ENCODE data around the gene DLG5.

Gene DLG5

DNA sequence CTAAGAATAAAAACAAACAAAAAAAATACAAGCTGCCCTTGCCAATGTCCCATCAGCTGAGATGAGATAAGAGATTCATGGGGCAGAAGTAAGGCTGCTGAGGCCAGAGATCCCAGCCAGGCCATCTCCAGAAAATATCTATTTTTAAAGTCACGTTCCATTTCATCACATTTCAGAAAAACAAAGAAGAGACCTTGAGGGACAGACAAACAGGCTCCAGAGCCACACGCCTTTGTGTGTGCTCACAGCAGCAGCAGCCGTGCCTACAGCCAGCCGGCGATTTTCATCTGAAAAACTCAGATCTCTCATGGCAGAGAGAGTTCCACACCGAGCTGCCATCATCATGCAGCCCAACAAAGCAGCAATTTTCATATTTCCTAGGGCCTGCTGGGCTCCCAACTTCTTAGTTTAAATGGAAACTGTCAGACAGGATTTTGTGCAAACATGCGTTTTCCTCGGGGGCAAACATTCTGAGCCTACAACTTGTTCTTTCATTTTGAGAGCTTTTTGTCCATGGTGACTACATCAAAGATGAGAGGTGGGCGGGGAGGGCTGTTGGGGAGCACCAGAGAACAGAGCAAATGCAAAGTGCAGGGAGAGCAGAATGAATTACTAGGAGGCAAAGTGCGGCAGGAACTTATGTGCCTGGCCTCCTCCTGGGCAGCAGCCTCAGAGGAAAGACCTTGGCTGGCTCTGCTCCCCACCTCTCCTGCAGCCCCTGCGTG, 38.8 kb downstream of the DLG5 start:
- no peak for DNase-seq

DNA sequence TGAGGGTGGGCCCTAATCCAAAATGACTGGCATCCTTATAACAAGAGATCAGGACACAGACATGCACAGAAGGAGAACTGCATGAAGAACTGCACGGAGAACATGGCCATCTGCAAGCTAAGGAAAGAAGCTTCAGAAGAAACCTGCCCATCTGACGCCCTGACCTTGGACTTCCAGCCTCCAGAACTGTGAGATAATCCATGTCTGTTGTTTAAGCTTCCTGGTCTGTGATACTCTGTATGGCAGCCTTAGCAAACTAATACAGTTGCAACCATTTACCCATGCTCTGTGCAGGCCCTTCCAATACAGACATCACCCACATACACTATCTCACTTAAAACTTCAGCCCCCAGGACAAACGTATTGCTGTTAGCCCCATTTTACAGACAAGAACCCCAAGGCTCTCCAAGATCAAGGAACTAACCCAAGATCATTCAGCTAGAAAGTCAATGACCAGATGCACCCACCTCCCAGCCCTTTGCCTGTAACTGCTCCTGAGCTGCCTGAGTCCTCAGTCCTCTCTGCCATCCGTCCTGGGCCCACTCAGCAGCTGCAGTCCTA, 39.7 kb downstream of the DLG5 start:
- no peak for DNase-seq

- no peak for DNase-seq
Measured at GRCh38 chr10:77884181-77884580, 42.4 kb downstream of the DLG5 start.

- no peak for DNase-seq
Measured at GRCh38 chr10:77881636-77882035, 44.9 kb downstream of the DLG5 start.

DNA sequence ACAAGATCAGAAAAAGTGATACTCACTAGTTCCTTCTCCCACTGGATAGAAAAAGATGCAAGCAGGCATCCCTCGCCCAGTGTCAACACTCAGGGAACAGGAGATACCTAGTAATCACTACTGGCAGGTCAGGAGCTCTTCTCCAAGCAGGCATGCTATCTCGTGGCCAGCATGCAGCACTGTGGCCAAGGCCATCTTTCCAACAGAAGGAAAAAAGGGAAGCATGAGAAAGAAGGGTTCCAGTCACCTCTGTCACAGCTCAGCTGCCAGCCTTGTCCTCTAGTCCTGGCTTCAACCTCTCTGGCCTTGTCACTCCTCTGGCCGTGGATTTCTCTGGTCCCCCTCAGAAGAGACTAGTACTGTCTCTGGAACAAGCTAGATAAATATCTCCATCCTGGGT, 45.3 kb downstream of the DLG5 start:
- DNase-seq: no peak

DNA sequence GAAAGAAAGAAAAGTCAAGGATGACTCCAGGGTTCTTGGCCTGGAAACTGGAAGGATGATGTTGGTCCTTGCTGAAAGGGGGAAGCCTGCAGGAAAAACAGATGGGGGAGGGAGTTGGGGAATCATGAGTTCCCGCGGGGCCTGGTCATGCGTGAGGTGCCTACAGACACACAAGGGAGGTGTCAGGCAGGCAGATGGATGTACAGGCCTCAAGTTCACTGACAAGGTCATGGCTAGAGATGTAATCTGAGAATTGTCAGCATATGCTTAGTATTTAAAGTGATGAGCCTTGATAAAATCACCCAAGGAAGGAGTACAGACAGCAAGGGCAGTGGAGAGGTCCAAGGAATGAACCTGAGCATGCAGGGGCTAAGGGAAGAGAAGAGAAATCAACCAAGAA, 46.8 kb downstream of the DLG5 start:
- DNase-seq: no peak

GRCh38 chr10:77879065-77879464, 47.5 kb downstream of the DLG5 start:
- no peak for DNase-seq

DNA sequence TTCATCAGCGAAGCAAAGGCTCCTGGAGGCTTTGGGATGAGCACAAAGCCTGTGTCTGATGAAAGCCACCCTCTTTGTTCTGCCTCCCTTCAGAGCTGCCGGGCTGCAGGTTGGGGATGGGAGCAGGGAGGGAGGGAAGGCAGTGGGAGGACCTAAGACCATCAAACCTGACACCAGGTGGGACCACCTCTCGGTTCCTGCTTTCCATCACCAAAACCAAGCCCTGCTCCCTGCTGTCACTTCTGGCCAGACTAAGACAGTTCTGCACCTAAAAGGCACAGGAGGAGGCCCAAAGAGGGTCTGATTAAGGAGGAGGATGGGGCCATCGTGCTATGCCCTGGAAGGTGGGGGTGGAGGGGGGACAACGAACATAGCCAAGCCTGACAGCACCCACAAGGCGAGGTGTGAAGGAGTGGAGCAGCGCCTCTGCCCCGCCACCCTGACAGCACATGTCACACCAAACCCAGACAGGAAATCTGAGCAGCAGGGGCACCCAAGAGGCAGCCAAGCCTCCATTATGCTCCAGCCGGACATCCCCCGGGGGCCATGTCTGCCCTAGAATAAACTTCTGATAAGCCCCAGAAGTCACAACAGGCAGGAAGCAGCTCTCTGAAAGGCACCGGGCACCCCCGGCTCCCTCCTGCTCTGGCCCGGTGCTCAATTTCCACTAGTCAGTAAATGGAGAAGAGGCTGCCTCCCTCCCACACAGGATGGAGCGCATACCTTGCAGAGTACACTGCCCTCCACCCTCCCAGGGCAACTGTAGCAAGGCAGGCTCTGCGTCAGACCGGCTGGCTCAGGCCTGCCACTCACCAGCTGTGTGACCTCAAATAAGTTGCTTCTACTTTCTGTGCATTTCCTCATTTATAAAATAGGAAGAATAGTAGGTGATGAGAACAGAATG, 48.9 kb downstream of the DLG5 start:
- DNase-seq: no peak

DNA sequence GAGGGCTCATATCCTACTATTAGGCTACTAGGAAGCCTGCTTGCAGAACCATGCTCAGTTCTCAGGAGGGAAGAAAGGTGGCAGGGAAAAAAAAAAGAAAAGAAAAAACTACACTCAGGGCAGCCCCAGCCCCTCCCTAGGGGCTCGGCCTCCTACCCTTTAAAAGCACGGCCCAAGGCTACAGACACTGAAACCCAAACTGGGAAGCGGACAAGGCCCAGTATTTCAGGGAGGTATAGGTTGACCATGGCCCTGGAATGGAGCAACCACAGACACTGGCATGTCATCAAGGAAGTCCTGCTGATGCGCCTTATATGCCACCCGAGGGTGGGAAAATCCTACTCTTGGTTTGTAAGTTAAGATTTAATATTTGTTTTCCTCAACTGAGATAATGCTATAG, 50.8 kb downstream of the DLG5 start:
- DNase-seq: no peak

- no peak for DNase-seq
Measured at GRCh38 chr10:77874872-77875271, 51.7 kb downstream of the DLG5 start.

DNA sequence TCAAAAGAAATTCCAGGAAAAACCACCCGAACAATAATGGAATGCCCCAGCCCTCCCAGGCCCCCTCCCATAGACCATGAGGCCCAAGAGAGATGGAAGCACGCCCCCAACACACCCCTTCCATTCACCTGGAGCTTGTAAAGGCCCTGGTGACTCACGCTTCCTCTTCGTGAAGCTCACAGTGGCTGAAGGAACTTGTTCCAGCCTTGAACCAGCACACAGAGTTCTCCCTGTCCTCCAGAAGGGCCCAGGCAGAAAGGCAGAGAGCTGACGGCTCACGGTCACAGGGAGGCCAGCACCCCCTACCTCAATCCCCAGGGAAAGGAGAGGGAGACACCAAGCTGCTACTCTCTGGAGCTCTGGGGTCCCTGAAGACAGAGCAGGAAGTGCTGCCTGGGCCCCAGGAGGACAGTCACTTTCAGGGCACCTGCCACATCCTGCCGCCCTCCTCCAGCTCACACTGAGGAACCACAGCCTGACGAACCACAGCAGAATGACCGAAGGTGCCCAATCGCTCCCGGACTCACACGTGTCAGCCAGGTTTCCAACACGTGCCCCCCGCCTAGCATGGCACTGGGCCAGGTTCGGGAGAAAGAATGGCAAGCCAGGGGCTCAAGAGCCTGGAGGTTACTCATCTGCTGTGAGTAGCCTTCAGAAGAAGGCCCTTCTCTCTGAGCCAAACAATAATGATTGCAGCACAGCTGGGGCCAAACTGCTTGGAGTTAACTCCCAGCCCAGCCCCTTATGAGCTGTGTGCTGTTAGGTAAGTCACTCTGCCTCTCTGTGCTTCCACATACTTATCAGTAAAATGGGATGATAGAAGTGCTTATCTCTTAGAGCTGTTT, 52.8 kb downstream of the DLG5 start:
- no peak for DNase-seq

DNA sequence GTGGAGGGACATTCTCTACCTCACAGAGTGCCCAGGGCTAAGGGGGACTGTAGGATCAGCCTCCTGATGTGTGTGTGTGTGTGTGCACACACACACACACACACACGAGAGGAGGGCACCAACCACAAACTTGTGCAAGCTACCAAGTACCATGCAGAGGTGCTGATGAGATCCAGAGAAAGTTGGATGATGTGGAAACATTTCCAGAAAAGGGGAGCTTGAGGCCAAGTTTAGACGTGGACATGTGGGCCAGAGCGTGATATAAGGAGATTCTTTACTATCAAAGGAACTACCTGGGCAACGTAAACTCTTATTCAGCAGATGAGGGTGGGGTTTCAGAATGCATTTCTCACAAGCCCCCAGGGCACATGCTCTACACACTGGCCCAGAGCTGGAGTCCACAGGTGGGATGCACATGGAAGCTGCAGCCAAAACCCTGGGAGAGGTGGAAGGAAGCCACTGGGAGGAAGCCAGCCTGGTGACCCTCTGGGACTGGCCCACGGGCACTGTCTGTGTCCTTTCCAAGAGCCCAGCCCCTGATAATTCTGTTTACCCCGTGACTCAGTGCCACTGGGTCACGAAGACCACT, 53.5 kb downstream of the DLG5 start:
- no peak for DNase-seq

DNA sequence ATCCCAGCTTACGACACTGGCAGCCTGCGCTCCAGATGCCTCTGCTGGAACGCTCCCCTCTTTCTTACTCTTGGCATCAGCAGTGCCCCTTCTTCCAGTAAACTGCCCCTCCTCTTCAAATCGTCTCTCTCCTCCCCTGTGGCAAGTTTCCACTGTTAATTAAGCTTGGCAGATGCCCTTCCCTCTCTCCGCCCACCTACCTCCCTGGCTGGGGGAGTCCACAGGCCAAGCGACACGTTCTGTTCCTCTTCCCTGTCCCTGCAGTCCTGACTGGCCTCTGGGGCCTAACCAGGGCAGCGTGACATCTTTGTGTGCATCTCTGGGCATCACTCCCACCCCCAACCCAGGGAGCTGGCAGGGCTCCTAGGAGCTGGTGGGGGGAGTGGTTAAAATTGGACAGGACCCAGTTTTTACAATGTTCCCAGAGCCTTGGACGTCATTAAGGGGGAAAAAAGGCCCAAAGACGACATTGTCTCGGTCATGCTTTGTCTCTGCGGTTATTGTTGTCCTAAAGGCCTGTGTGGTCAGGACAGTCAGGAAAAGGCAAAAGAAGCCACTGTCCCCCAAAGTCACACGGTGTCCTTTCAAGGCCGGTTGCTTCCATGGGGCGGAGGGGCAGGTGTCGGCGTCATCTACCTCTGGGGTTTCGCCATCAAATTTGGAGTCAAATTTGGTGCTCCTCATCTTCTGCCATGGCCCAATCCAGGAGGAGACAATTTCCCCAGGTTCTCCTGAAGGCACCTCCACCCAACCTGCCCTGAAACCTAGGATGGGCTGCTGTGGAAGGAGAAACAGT, 54.2 kb downstream of the DLG5 start:
- DNase-seq: peak; percentile 91

DNA sequence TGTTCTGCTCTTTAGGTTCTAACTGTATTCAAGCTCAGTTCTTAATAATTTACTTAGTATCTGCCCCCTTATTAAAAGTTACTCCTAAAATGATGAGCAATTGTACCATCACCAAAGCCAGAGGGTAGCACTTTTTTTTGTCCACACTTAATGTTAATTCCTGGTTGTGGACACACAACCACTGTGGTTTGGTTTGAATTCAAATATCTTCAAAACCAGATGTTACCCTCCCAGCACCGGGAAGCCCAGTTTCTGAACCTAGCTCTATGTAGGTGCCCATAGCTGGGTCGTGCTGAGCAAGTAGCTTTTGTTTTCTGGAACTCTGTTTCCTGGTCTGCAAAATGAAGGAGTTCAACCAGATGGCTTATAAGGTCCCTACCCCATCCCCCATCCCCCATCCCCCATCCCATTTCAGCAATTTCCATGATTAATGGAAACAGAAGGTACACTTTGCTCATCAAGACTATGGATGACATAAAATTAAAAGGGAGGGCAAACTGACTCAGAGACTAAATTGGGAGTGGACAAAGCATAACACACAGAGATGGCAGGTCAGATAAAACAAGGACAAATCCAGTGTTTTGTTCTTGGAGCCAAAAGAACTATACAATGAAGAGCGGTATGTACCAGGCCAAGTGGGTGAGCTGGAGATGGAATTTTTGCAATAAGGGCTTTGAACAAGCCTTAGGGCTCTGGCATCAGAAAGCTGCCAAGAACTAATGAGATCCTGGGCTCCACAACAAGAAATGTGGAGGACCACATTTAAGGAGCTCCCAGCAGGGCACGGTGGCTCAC, 56.7 kb downstream of the DLG5 start:
- no peak for DNase-seq

GRCh38 chr10:77868523-77868922, 58.0 kb downstream of the DLG5 start:
- DNase-seq: no peak

DNA sequence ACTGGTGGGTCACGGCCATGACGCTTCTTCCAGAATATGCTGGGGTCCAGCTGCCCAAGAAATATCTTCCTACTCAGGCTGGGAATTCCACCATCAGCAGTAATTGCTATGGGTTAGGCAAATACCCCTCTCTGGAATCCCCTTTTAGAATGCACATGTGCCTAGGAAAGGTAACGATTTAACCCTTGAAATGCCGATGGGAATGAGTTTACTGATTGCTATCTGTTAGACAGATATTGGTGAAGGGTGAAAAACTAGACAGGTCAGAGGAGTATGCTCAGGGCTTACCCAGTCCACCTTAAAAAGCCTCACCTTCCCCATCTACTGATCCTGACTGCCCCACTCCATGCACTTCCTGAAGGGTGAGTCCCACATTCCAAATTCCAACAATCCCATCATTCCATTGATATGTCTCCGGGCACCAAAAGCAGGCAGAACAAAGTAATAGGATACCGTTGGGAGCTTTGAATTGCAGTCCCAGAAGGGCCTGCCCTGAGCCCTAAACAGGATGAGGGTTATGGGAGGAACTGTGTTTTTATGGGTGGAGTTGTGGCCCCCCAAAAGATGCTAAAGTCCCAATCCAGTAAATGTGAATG, 59.3 kb downstream of the DLG5 start:
- no peak for DNase-seq

DNA sequence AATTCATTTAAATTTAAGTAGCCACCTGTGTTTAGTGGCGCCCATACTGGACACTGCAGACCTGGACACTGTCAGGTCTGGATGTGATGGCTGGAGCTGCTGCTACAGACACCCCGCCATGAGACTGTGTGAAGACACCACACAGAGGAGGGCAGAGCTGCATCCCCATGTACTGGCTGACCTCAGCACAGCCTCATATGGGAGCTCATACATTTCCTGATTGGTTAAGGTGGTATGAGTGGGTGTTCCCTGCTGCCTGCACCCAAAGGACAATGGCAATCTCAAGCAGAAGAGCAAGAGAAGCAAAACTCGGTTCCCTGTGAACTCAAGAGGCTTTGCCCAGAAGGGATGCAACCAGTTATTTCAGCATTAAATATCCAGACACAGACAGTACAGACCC, 60.0 kb downstream of the DLG5 start:
- DNase-seq: no peak

DNA sequence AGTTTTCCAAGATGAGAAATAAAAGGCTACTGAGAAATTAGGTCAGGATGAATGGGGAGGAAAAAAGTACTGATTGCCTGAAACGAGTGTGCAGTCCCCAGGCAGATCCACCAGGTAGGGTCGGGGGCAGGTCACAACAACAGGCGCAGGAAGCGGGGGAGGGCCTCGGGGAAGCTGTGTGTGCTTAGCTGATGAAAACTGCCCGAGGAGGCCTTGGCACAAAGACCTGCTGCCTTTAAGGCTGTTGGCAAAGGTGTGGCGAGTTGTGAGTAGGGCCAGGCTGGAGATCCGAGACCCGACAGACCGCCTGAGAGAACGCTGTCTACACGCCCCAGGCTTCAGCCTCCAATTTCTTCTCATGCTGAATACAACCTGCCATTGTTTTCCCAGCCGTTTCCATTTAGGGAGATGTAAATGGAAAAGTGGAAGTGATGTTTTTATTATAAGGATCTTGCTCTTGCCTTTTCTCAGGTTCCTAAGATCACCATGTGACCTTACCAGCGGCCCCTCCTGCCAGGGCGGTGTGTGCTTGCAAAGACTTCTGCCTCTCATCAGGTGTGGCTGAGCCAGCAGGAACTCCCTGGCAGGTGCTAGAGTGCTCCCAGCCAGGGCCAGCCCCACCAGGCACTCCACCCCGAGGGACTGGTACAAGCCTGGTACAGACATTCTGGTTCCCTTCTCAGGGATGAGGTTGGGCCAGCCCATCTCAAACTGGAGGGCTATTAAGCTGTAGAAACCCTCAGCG, 60.8 kb downstream of the DLG5 start:
- DNase-seq: no peak

DNA sequence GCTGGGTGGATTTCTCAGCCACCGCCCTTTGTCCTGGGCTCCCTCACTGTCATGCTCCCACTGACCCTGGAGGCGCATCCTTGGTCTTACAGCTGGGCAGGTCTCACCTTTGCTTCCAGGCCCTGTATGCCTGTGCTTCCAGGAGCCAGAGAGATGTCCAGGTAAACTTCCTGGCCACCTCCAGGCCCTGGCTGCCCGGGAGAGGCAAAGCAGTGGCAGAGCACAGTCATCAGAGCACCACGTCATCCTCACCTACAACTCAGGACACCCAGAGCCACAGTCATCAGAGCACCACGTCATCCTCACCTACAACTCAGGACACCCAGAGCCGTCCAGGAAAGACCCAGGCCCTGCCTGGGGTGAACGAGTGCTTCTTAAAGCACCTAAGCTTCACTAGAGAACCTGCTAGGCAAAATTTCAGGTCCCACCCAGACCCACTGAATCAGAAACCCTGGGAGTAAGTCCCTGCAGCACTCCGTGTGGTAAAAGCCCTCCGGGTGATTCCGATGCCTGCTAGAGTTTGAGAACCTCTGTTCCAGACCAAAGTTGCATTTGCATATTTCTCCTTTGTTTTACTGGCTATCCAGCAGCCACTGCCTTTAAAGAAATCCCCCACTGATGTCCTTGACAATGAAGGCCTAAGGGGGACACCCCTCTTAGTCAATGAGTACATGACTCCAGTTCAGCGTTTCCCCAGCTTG, 62.3 kb downstream of the DLG5 start:
- no peak for DNase-seq
